Adrenal gland (tissue), 12 donors: ENCODE measurements around the gene NOS1. TPM values are rescaled to one million over a fixed set of nuclear protein-coding genes. Genes with fewer than 3 reads are reported as not detected.

Experiments used
- DNase-seq, 7 donors: peaks; one replicate each; pipeline ENCODE4 v3.0.0-alpha.2; 2019 to 2020
- H3K27ac ChIP-seq, 5 donors: fragments of 200-600 bp; sonication (generic) in 4 of 5; 1 replicate in 3 of 5; 2 replicates in 2 of 5; pipeline versions ENCODE4 v1.5.1 to v1.8.0; 2016 to 2020; ENCODE audit warnings: mild to moderate bottlenecking in 1 of 5
- H3K27me3 ChIP-seq: fragments of 200-600 bp; 2 replicates; pipeline ENCODE4 v1.8.0; 2021
- H3K36me3 ChIP-seq, 2 donors: fragments of 200-600 bp; replicated peaks in 1 of 2; 1 replicate in 1 of 2; 2 replicates in 1 of 2; pipeline versions ENCODE4 v1.5.1 to v1.8.0; 2018 to 2022
- H3K4me1 ChIP-seq, 2 donors: fragments of 200-600 bp; replicated peaks in 1 of 2; 1 replicate in 1 of 2; 2 replicates in 1 of 2; pipeline versions ENCODE4 v1.5.1 to v1.8.0; 2018 to 2021
- H3K4me3 ChIP-seq, 4 donors: fragments of 200-600 bp; sonication (generic) in 3 of 4; one replicate each; pipeline ENCODE4 v1.5.1; 2016 to 2018
- H3K9me3 ChIP-seq, 3 donors: fragments of 200-600 bp; sonication (generic) in 1 of 3; replicated peaks in 1 of 3; 1 replicate in 2 of 3; 2 replicates in 1 of 3; pipeline versions ENCODE4 v1.5.1 to v1.8.0; 2016 to 2021
- POLR2A ChIP-seq, 2 donors: fragments of 450-650 bp; IDR thresholded peaks; one replicate each; pipeline ENCODE4 v1.6.1; 2017; ENCODE audit warnings: antibody characterized with exemption in 2 of 2, mild to moderate bottlenecking in 2 of 2, moderate library complexity in 1 of 2
- WGBS, 4 donors: extraction: QIAGEN DNeasy Blood & Tissue Kit in 2 of 4; methylation state at CpG; one replicate each; pipeline versions ENCODE4 v1.1.5 to v1.1.7; 2013 to 2017; 5-methylcytosine and 5-hydroxymethylcytosine counted together
- intact Hi-C, 2 donors: fragments of 100-400 bp; cut with DNase I; formaldehyde crosslinking; loops; one replicate each; pipeline versions ENCODE4 v1.14.1 to v1.15.0; 2022 to 2023
- polyA plus RNA-seq, 3 donors: library from polyadenylated mRNA; stranded (reverse); fragments of 200-250 nt in 2 of 3; fragments of 350-450 nt in 1 of 3; fragmentation: Illumina TruSeq in 1 of 3; extraction: RNeasy Lipid Tissue Mini Kit (QIAGEN cat#74804) in 1 of 3; gene quantifications; one replicate each; pipeline ENCODE4 v1.2.3, GENCODE V29; 2013 to 2014
- total RNA-seq, 9 donors: library from RNA; depleted of rRNA in 4 of 9; stranded (reverse); fragments of >200 nt in 4 of 9; fragments of 120-200 nt in 1 of 9; fragmentation: NEBNext Ultra II Directional in 1 of 9; extraction: Animal tissue kit (Norgen Biotek cat#: 25700) in 1 of 9; gene quantifications; one replicate each; pipeline versions ENCODE4 v1.1.0 to v1.2.4, GENCODE V29; 2013 to 2023
- TF ChIP-seq, protein P1 (sequence below), 6 experiments: fragments of 450-650 bp in 4 of 6; fragments of 200-600 bp in 2 of 6; sonication (generic) in 1 of 6; IDR thresholded peaks; 1 replicate in 5 of 6; 2 replicates in 1 of 6; pipeline versions ENCODE4 v1.5.1 to v1.8.0; 2016 to 2021; ENCODE audit warnings: antibody characterized with exemption in 6 of 6, mild to moderate bottlenecking in 2 of 6, moderate library complexity in 1 of 6
- donor health status: healthy with polysubstance abuse.
- donor health status: Bipolar disorder and iron deficiency.
- donor health status: DM: yes; HTN: yes; CAD: no.
- donor health status: DM: no; HTN: no; CAD: no.
- donor health status: DM: no; HTN: no; CAD: no.
- donor health status: DM: yes; HTN: yes; CAD: no.

NOS1 gene
- total and polyA plus RNA-seq, 12 donors: under 0.01 to 0.26 (median 0.07) TPM; not detected in 2

- H3K4me3 ChIP-seq: no peak overlapping the region
- no peaks in the 10 kb centered on the region for H3K4me1 ChIP-seq
- TF ChIP-seq, protein P1, sequence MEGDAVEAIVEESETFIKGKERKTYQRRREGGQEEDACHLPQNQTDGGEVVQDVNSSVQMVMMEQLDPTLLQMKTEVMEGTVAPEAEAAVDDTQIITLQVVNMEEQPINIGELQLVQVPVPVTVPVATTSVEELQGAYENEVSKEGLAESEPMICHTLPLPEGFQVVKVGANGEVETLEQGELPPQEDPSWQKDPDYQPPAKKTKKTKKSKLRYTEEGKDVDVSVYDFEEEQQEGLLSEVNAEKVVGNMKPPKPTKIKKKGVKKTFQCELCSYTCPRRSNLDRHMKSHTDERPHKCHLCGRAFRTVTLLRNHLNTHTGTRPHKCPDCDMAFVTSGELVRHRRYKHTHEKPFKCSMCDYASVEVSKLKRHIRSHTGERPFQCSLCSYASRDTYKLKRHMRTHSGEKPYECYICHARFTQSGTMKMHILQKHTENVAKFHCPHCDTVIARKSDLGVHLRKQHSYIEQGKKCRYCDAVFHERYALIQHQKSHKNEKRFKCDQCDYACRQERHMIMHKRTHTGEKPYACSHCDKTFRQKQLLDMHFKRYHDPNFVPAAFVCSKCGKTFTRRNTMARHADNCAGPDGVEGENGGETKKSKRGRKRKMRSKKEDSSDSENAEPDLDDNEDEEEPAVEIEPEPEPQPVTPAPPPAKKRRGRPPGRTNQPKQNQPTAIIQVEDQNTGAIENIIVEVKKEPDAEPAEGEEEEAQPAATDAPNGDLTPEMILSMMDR (IDR thresholded peaks at IDR 0.05): no peak
- TF ChIP-seq POLR2A (IDR thresholded peaks at IDR 0.05): no peak
- no peaks in the 10 kb centered on the region for H3K36me3 ChIP-seq
- H3K27me3 ChIP-seq: no peaks in the 10 kb centered on the region
- intact Hi-C loops: no loop called here
- no peak overlapping the region for H3K27ac ChIP-seq
- DNase-seq: no peak
- no peaks in the 10 kb centered on the region for H3K9me3 ChIP-seq
- 93 to 97% (median 95%) methylated on average over 9 of the region's 9 CpGs for WGBS, 4 donors
These were observed 119.7 kb downstream of the NOS1 start for GRCh38 chr12:117241697-117242096.

DNA sequence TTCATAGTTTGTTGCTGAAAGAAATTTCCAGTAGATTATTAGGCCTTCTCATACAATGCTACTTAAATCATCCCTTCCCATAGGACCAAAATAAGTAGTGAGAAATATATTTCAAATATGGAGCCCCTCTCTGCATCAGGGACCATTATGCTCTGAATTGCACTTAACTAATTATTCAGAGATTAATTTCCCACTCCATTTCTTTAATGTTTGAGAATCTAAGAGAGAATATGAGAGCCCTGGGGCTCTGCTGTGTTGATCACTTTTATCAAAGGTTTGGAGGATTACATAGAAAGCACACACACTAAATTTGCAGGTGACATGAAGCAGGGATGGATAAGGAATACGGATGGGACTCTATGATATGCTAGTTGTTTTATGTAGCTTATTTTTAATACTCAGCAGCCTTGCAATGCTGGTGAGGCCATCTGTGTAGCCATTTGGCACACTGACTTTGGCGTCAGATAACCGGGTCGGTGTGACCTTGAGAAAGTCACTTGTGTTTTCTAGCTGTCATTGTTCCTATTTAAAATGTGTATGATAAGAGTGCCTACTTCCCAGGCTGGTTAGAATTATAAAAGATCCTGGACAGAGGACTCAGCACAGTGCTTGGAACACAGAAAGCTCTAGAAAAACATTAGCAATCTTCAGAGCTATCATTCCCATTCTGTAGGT lies 121.2 kb downstream of the NOS1 start:
- TF ChIP-seq, protein P1 (IDR thresholded peaks at IDR 0.05): no peak
- no peak for TF ChIP-seq POLR2A (IDR thresholded peaks at IDR 0.05)
- DNase-seq: peak in 1 of 7 donors; percentile 29
- H3K4me1 ChIP-seq: no peaks in the 10 kb centered on the region
- H3K4me3 ChIP-seq: no peak overlapping the region
- intact Hi-C loops: no loop called here
- 38 to 53% (median 43%) methylated on average over 4 of the region's 4 CpGs for WGBS, 4 donors
- H3K9me3 ChIP-seq: no peaks in the 10 kb centered on the region
- no peaks in the 10 kb centered on the region for H3K27me3 ChIP-seq
- H3K27ac ChIP-seq: no peak overlapping the region
- H3K36me3 ChIP-seq: no peaks in the 10 kb centered on the region

- Histone ChIP-seq H3K27ac (no peak overlapping the region), H3K4me1 (no peaks in the 10 kb centered on the region), H3K4me3 (no peak overlapping the region), H3K27me3 (peaks cover 9% of the 10 kb centered on the region), H3K36me3 (no peaks in the 10 kb centered on the region), H3K9me3 (no peaks in the 10 kb centered on the region)
- peak; percentile 68 to 90 (median 87) for DNase-seq
- intact Hi-C loops: loop anchor here in 1 of 2 donors (5.0 kb wide), 1 partner anchor 601 kb away; no protein-coding TSS in a partner anchor
- no peak for TF ChIP-seq POLR2A (IDR thresholded peaks at IDR 0.05)
- TF ChIP-seq, protein P1 (IDR thresholded peaks at IDR 0.05): peak; percentile 43 to 81 (median 61)
- 11 to 15% (median 14%) methylated on average over 13 of the region's 13 CpGs for WGBS, 4 donors
These were observed 124.9 kb downstream of the NOS1 start for GRCh38 chr12:117236456-117237001.

- 39 to 50% (median 50%) methylated on average over 2 of the region's 2 CpGs for WGBS, 4 donors
- no peaks in the 10 kb centered on the region for H3K9me3 ChIP-seq
- H3K36me3 ChIP-seq: no peaks in the 10 kb centered on the region
- H3K27ac ChIP-seq: no peak overlapping the region
- no peak overlapping the region for H3K4me3 ChIP-seq
- TF ChIP-seq, protein P1 (IDR thresholded peaks at IDR 0.05): no peak
- no peak for TF ChIP-seq POLR2A (IDR thresholded peaks at IDR 0.05)
- H3K27me3 ChIP-seq: peaks cover 11% of the 10 kb centered on the region
- intact Hi-C loops: loop anchor here in 1 of 2 donors (5.0 kb wide), 1 partner anchor 602 kb away; no protein-coding TSS in a partner anchor
- no peak for DNase-seq
- H3K4me1 ChIP-seq: no peaks in the 10 kb centered on the region
These were observed 126.2 kb downstream of the NOS1 start for GRCh38 chr12:117235261-117235660.
